Brain microvascular endothelial cell (primary cell): ENCODE data around the gene KRT72.

Experiments
- DNase-seq: peaks from one replicate; pipeline ENCODE4 v3.0.0-alpha.2; 2020
- H3K27ac ChIP-seq: fragments of 250-450 bp; sonication (Bioruptor Pico); 2 replicates; pipeline ENCODE4 v1.5.1; 2020; ENCODE audit warnings: mild to moderate bottlenecking, moderate library complexity
- H3K27me3 ChIP-seq: fragments of 250-450 bp; sonication (Bioruptor Pico); replicated peaks from 2 replicates; pipeline ENCODE4 v1.5.1; 2020; ENCODE audit warnings: mild to moderate bottlenecking
- H3K36me3 ChIP-seq: fragments of 250-450 bp; sonication (Bioruptor Pico); replicated peaks from 2 replicates; pipeline ENCODE4 v1.5.1; 2020; ENCODE audit warnings: mild to moderate bottlenecking
- H3K4me3 ChIP-seq: 2 replicates; pipeline ENCODE4 v1.5.1; 2011; ENCODE audit warnings: low read depth, mild to moderate bottlenecking, control low read depth, low read length, moderate library complexity
- CTCF ChIP-seq: IDR thresholded peaks from 2 replicates; pipeline ENCODE4 v1.5.1; 2011; ENCODE audit warnings: low read depth, mild to moderate bottlenecking, moderate library complexity, low read length, control low read depth, inconsistent platforms; ENCODE audit errors: missing control alignments
- in situ Hi-C: cut with HindIII; loops from 2 replicates; pipeline ENCODE4 v1.10.0; 2017; ENCODE audit warnings: low sequenced_read_pairs, low pct_ligation_motif_present

KRT72 gene

GRCh38 chr12:52646613-52647012 lies 45.4 kb upstream of the KRT72 start:
- in situ Hi-C loops = loop anchor here (25.0 kb wide), 1 partner anchor 216 kb away; no protein-coding TSS in a partner anchor
- H3K27ac ChIP-seq = no peak overlapping the region
- peaks cover 7% of the 10 kb centered on the region for H3K27me3 ChIP-seq

GRCh38 chr12:52645982-52646381 lies 44.7 kb upstream of the KRT72 start:
- in situ Hi-C loops = loop anchor here (25.0 kb wide), 1 partner anchor 216 kb away; no protein-coding TSS in a partner anchor
- no peak for TF ChIP-seq CTCF
- DNase-seq = no peak
- no peak overlapping the region for H3K27ac ChIP-seq
- peaks cover 9% of the 10 kb centered on the region for H3K27me3 ChIP-seq
- H3K4me3 ChIP-seq = no peak overlapping the region
- H3K36me3 ChIP-seq = no peaks in the 10 kb centered on the region

More at GRCh38 chr12:52646613-52647012, 45.4 kb upstream of the KRT72 start:
- TF ChIP-seq CTCF = no peak
- DNase-seq = no peak
- Histone ChIP-seq H3K36me3 (no peaks in the 10 kb centered on the region), H3K4me3 (no peak overlapping the region)

GRCh38 chr12:52645120-52645761 lies 44.0 kb upstream of the KRT72 start:
- TF ChIP-seq CTCF = no peak
- Histone ChIP-seq H3K4me3 (no peak overlapping the region), H3K36me3 (no peaks in the 10 kb centered on the region), H3K27me3 (peaks cover 12% of the 10 kb centered on the region), H3K27ac (no peak overlapping the region)
- in situ Hi-C loops = loop anchor here (25.0 kb wide), 1 partner anchor 217 kb away; no protein-coding TSS in a partner anchor
- no peak for DNase-seq

GRCh38 chr12:52644078-52644415 lies 42.8 kb upstream of the KRT72 start:
- Histone ChIP-seq H3K27me3 (peaks cover 12% of the 10 kb centered on the region), H3K36me3 (no peaks in the 10 kb centered on the region), H3K27ac (no peak overlapping the region), H3K4me3 (no peak overlapping the region)
- in situ Hi-C loops = loop anchor here (25.0 kb wide), 1 partner anchor 218 kb away; no protein-coding TSS in a partner anchor
- TF ChIP-seq CTCF = no peak
- no peak for DNase-seq

GRCh38 chr12:52643233-52644077 lies 42.2 kb upstream of the KRT72 start:
- DNase-seq = no peak
- no peak overlapping the region for H3K27ac ChIP-seq
- H3K27me3 ChIP-seq = peaks cover 12% of the 10 kb centered on the region
- no peaks in the 10 kb centered on the region for H3K36me3 ChIP-seq
- no peak for TF ChIP-seq CTCF
- in situ Hi-C loops = loop anchor here (25.0 kb wide), 1 partner anchor 219 kb away; no protein-coding TSS in a partner anchor
- no peak overlapping the region for H3K4me3 ChIP-seq
